PFSK-1 (cell line): ENCODE data around the gene RPL27A.

Experiments used
- FOXP2 ChIP-seq: optimal IDR thresholded peaks from 2 replicates; pipeline ENCODE3; 2011; ENCODE audit warnings: borderline replicate concordance, control low read depth, inconsistent platforms; ENCODE audit not compliant: insufficient read depth; ENCODE audit errors: extremely low read length, extremely low read depth
- POLR2AphosphoS5 ChIP-seq: IDR thresholded peaks from 2 replicates; pipeline ENCODE4 v1.6.1; 2012; ENCODE audit warnings: low read depth, mild to moderate bottlenecking, control low read depth, low read length, moderate library complexity
- TAF1 ChIP-seq: IDR thresholded peaks from 2 replicates; pipeline ENCODE4 v1.6.1; 2012; ENCODE audit warnings: low read length, control low read depth, borderline replicate concordance; ENCODE audit not compliant: insufficient read depth
- TF ChIP-seq, protein P1 (sequence below), 2 experiments: IDR thresholded peaks; 2 replicates each; pipeline versions ENCODE4 v1.6.1 to v1.8.0; 2011 to 2012; ENCODE audit warnings: low read depth in 2 of 2, low read length in 2 of 2, control low read depth in 1 of 2, inconsistent platforms in 1 of 2, mild to moderate bottlenecking in 1 of 2, moderate library complexity in 1 of 2; ENCODE audit not compliant: insufficient read depth in 1 of 2

DNA sequence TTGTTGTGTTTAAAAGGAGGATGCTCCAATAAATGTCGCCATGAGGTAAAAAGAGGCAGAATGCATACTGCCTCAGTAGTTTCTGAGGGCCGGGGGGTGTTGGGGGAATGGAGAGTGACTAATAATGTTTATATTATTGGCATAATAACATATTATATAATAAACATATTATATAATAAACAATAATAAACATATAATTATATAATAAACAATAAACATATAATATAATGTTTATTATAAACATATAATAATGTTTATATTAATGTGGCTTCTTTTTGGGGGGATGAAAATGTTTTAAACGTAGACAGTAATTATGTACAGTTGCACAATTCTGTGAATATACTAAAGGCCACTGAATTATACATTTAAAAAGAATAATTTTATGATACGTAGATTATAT lies 35.7 kb upstream of the RPL27A start:
- TF ChIP-seq, protein P1, sequence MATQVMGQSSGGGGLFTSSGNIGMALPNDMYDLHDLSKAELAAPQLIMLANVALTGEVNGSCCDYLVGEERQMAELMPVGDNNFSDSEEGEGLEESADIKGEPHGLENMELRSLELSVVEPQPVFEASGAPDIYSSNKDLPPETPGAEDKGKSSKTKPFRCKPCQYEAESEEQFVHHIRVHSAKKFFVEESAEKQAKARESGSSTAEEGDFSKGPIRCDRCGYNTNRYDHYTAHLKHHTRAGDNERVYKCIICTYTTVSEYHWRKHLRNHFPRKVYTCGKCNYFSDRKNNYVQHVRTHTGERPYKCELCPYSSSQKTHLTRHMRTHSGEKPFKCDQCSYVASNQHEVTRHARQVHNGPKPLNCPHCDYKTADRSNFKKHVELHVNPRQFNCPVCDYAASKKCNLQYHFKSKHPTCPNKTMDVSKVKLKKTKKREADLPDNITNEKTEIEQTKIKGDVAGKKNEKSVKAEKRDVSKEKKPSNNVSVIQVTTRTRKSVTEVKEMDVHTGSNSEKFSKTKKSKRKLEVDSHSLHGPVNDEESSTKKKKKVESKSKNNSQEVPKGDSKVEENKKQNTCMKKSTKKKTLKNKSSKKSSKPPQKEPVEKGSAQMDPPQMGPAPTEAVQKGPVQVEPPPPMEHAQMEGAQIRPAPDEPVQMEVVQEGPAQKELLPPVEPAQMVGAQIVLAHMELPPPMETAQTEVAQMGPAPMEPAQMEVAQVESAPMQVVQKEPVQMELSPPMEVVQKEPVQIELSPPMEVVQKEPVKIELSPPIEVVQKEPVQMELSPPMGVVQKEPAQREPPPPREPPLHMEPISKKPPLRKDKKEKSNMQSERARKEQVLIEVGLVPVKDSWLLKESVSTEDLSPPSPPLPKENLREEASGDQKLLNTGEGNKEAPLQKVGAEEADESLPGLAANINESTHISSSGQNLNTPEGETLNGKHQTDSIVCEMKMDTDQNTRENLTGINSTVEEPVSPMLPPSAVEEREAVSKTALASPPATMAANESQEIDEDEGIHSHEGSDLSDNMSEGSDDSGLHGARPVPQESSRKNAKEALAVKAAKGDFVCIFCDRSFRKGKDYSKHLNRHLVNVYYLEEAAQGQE (IDR thresholded peaks at IDR 0.05; ENCODE audit: insufficient read depth in 1 of 2, low read depth in 2 of 2, low read length in 2 of 2) = no peak
- TF ChIP-seq POLR2AphosphoS5 = no peak
- TF ChIP-seq FOXP2 = no peak
- TF ChIP-seq TAF1 = no peak
